HUES64 (cell line): ENCODE data around the gene NOS3.

Experiments
- H3K27ac ChIP-seq: 2 replicates; pipeline ENCODE4 v1.7.0; 2013; ENCODE audit warnings: low read depth, low read length, inconsistent platforms
- H3K27me3 ChIP-seq: 2 replicates; pipeline ENCODE4 v1.6.1; 2013; ENCODE audit warnings: mild to moderate bottlenecking, low read length; ENCODE audit not compliant: insufficient read depth
- H3K36me3 ChIP-seq: 2 replicates; pipeline ENCODE4 v1.6.1; 2013; ENCODE audit warnings: mild to moderate bottlenecking, low read length; ENCODE audit not compliant: insufficient read depth
- H3K4me1 ChIP-seq: 2 replicates; pipeline ENCODE4 v1.6.1; 2013; ENCODE audit warnings: mild to moderate bottlenecking, low read length, moderate library complexity; ENCODE audit not compliant: insufficient read depth
- H3K4me3 ChIP-seq: 2 replicates; pipeline ENCODE4 v1.5.1; 2013; ENCODE audit warnings: mild to moderate bottlenecking, low read length, moderate library complexity
- H3K9ac ChIP-seq: 2 replicates; pipeline ENCODE4 v1.6.1; 2013; ENCODE audit warnings: mild to moderate bottlenecking, low read depth, low read length
- H3K9me3 ChIP-seq: 2 replicates; pipeline ENCODE4 v1.6.1; 2013; ENCODE audit warnings: low read depth, low read length; ENCODE audit not compliant: insufficient read depth
- WGBS: fragments of 150-250, 120-280 bp; methylation state at CpG from one replicate; pipeline ENCODE4 v1.1.7; 2013; ENCODE audit warnings: missing lambda C conversion rate; 5-methylcytosine and 5-hydroxymethylcytosine counted together

Gene NOS3

DNA sequence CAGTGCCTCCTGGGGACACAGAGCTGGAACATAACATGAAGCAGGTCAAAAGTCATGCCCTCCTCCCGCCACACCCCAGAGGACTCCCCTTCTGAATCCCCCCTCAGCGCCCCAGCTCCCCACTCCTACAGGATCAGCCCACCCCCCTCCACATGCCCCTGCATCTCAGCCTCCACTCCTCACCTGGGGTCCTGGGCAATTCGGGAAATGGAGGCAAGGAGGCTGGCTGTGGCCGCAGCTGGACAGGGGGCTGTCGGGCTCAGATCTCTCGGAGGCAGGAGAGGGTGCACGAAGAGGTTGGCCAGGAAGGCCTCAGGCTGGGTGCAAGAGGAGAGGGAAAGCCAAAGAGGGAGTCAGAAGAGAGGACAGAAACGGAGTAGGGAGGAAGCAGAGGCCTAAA, 25.7 kb downstream of the NOS3 start:
- Histone ChIP-seq H3K27me3 (peaks cover 48% of the 10 kb centered on the region), H3K4me3 (no peak overlapping the region), H3K36me3 (no peaks in the 10 kb centered on the region), H3K27ac (no peak overlapping the region), H3K9me3 (no peaks in the 10 kb centered on the region), H3K9ac (no peak overlapping the region), H3K4me1 (peaks cover 22% of the 10 kb centered on the region)
- WGBS = 85% methylated on average over 8 of the region's 8 CpGs

DNA sequence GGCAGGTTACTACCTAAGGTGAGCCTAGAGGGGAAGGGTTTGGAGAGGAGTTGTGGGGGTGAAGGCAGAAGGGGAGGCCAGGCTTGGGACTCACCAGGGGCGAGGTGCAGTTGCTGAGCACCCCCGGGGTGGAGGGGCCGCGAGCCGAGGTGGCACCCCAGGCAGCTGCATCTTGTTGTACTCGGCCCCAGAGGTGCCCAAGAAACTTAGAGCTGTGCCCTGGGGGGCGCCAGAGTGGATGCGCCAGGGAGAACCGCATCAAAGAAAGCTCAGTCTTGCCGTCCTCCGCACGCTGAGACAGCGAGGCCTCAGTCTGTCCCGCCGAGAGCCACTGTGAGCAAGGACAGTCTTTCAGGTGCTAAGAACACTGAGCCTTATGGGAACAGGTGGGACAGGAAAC, 26.1 kb downstream of the NOS3 start:
- Histone ChIP-seq H3K9ac (no peak overlapping the region), H3K9me3 (no peaks in the 10 kb centered on the region), H3K27ac (no peak overlapping the region), H3K36me3 (no peaks in the 10 kb centered on the region), H3K4me3 (no peak overlapping the region), H3K27me3 (peaks cover 48% of the 10 kb centered on the region), H3K4me1 (peaks cover 22% of the 10 kb centered on the region)
- WGBS = 87% methylated on average over 15 of the region's 15 CpGs

DNA sequence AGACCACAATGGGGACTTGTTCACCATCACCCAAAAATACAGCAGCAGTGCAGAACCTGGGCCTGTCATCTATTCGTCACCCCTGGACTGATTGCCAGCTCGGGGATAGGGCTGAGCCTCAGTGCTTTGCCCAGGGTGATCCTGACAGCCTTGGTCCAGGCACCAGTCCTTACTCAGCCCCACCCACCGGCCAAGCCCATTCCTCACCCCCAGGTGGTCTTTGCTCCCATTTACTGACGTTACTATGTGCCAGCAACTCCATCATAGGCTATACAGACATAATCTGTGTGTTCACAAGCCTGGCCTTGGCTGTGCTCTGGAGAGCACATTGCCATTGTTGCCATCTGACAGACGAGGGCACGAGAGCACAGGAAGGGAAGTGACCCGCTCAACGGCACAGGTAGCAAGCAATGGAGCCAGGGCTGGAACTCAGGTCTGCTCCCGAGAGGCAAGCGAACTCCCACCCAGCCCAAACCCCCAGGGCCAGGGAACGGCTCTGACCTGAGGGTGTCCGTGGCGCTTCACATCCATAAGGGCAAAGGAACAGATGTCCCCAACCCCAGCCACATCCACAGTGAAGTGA, 26.6 kb downstream of the NOS3 start:
- WGBS = 75% methylated on average over 13 of the region's 13 CpGs
- H3K36me3 ChIP-seq = no peaks in the 10 kb centered on the region
- peaks cover 48% of the 10 kb centered on the region for H3K27me3 ChIP-seq
- H3K27ac ChIP-seq = no peak overlapping the region
- H3K9me3 ChIP-seq = no peaks in the 10 kb centered on the region
- H3K4me1 ChIP-seq = peaks cover 19% of the 10 kb centered on the region
- H3K4me3 ChIP-seq = peak overlapping the region; percentile 33
- H3K9ac ChIP-seq = no peak overlapping the region

DNA sequence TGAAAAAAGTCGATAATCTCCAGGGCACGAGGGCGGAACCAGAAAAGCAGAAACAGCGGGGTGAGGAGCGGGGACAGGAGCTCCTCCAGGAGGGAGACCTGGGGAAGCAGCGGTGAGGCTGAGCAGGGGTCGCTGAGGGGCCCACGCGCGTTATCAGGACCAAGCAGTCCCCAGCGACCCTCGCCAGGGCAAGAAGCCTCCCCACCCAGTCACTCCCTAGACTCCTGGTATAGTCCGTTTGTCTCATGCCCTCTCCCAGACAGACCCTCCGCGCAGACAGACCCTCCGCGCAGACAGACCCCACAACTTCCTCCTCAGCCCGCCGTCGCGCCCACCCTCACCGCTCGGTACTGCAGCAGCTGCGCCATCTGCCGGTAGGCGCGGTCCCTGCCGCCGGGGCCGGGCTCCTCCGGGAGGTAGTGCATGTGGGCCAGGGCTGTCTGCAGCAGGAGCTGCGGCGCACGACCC, 27.2 kb downstream of the NOS3 start:
- WGBS = 11% methylated on average over 34 of the region's 34 CpGs
- Histone ChIP-seq H3K9me3 (no peaks in the 10 kb centered on the region), H3K36me3 (no peaks in the 10 kb centered on the region), H3K27me3 (peaks cover 48% of the 10 kb centered on the region), H3K4me1 (peaks cover 15% of the 10 kb centered on the region), H3K27ac (no peak overlapping the region), H3K9ac (0 out of 2 replicates have a peak overlapping the region, but pooled peaks have one; percentile 35), H3K4me3 (peak overlapping the region; percentile 33)

DNA sequence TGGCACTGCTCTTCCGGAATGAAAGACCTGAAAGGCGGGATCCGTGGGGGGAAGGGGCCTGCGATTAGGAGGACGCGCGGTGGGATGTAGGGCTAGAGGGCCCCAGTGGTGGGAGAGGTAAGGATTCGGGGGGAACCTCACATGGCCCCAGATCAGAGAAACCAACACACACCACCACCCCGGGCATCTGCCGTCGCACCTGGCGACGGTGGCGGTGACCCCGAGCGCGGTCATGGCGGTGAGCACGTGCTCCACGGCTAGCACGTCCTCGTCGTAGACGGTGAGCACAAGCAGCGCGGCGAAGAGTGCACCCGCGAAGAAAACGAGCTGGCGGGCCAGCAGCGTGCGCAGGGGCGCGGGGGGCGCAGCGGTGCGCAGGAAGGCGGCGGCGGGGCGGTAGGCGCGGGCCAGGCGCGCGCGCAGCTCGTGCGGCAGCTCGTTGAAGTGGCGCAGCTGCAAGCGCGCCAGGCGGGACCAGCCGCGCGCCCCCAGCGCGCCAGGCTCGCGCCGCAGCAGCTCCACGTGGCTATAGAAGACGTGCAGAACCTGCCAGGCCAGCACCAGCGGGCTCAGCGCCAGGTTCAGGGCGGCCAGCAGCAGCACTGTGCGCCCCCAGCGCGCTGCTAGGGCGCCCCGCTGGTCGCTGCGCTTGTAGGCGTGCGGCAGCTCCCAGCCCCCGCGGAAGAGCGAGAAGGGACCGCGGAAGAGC, 27.8 kb downstream of the NOS3 start:
- Histone ChIP-seq H3K4me3 (peak overlapping the region; percentile 33), H3K27me3 (peaks cover 45% of the 10 kb centered on the region), H3K9me3 (no peaks in the 10 kb centered on the region), H3K36me3 (no peaks in the 10 kb centered on the region), H3K4me1 (peaks cover 13% of the 10 kb centered on the region), H3K9ac (peak overlapping the region; percentile 35; the same call in 1 of the 2 replicates), H3K27ac (no peak overlapping the region)
- WGBS = 2% methylated on average over 81 of the region's 82 CpGs

DNA sequence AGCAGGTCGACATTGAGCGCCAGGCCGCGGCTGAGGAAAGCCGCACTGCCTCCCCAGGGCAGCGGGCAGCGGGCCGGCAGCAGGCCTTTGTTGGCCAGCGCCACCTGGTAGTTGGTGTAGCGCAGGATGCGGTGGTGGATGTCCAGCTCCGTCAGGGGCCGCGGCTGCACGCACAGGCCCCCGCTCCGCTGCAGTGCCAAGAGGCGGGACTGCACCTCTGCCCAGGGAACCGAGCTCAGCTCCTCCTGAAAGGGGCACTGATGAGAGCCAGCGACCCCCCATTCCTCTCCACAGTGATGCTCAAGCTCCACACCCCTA, 28.3 kb downstream of the NOS3 start:
- Histone ChIP-seq H3K36me3 (no peaks in the 10 kb centered on the region), H3K4me1 (peaks cover 13% of the 10 kb centered on the region), H3K27ac (no peak overlapping the region), H3K9me3 (no peaks in the 10 kb centered on the region), H3K27me3 (peaks cover 45% of the 10 kb centered on the region), H3K4me3 (peak overlapping the region; percentile 33), H3K9ac (peak overlapping the region; percentile 35; the same call in 1 of the 2 replicates)
- 52% methylated on average over 20 of the region's 20 CpGs for WGBS

DNA sequence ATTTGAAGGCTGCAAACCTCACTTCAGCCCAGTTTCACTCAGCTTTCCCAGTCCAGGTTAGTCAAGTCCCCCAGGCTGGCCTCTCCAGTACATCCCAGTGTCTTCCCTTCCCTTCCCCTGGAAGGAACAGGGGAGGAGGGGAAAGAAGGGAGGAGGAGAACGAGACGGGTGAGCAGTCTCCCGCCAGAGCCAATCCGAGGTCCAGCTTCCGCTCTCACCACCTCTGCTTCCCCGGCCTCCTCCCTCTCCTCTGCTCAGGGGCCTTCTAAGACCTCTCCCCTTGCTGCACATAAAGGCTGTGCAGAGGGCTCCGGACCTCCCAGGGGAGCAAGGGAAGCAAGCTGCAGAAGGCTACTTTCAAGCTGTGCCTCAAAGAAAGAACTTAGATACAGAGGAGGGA, 29.4 kb downstream of the NOS3 start:
- Histone ChIP-seq H3K27me3 (peaks cover 45% of the 10 kb centered on the region), H3K9ac (peak overlapping the region; percentile 35; the same call in 1 of the 2 replicates), H3K27ac (no peak overlapping the region), H3K4me3 (no peak overlapping the region; the same call in 1 of the 2 replicates), H3K36me3 (no peaks in the 10 kb centered on the region), H3K4me1 (peaks cover 13% of the 10 kb centered on the region), H3K9me3 (no peaks in the 10 kb centered on the region)
- 37% methylated on average over 6 of the region's 7 CpGs for WGBS

DNA sequence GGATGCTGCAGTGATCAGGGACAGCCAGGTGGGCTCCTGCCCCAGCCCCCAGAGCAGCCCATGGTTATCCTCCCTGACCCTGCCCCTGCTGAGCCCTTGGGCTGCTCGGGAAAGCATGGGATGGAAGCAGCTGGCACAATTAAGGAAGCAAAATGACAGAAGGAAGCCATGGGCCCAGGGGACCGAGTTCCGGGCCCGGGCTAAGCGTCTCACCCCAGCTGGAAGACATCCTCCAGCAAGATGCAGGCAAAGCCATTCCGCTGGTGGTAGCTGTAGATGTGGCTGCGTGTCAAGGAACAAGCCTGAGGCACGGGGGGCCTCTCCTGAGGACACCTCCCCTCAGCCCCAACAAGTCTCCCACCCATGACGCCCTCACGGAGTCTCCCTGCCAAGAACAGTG, 32.4 kb downstream of the NOS3 start:
- Histone ChIP-seq H3K36me3 (no peaks in the 10 kb centered on the region), H3K27me3 (peaks cover 24% of the 10 kb centered on the region), H3K9me3 (no peaks in the 10 kb centered on the region), H3K9ac (no peak overlapping the region), H3K4me1 (peaks cover 27% of the 10 kb centered on the region), H3K27ac (no peak overlapping the region), H3K4me3 (no peak overlapping the region)
- WGBS = 94% methylated on average over 10 of the region's 10 CpGs

DNA sequence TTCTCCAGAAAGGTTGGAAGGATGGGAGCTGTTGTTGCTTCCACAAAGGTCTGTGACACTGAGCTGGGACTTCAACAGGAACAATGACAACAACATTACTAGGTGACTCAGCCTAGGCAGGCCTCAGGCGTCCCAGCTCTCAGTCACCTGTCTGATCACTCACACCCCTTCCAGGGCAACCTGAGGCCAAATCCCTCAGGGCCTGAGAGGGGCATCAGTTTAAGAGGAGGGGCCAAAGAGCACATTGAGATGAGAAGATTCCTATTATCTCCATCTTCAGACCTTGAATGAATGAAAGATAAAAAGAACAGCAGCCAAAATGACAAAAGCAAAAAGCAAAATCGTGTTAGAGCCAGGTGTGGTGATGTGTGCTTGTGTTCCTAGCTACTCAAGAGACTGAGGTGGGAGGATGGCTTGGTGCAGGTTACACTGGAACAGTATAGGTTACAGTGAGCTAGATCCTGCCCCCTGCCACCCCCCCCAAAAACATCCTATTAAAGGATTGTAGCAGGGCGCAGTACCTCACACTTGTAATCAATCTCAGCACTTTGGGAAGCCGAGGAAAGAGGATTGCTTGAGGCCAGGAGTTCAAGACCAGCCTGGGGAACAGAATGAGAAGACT, 33.7 kb downstream of the NOS3 start, which contains the start of gene ATG9B:
Gene ATG9B (minus strand): TSS at position 60 of the 622 bp plus-strand sequence. CDS start 71 bp downstream, outside the sequence.
- Histone ChIP-seq H3K4me3 (no peak within 1 kb of the TSS), H3K9ac (no peak within 1 kb of the TSS), H3K27ac (no peak within 1 kb of the TSS), H3K4me1 (peaks cover 31% of the 10 kb centered on the region), H3K36me3 (no peaks in the 10 kb centered on the region), H3K27me3 (peaks cover 11% of the 10 kb centered on the region), H3K9me3 (no peaks in the 10 kb centered on the region)
- WGBS = 74% methylated on average over 4 of the region's 4 CpGs

DNA sequence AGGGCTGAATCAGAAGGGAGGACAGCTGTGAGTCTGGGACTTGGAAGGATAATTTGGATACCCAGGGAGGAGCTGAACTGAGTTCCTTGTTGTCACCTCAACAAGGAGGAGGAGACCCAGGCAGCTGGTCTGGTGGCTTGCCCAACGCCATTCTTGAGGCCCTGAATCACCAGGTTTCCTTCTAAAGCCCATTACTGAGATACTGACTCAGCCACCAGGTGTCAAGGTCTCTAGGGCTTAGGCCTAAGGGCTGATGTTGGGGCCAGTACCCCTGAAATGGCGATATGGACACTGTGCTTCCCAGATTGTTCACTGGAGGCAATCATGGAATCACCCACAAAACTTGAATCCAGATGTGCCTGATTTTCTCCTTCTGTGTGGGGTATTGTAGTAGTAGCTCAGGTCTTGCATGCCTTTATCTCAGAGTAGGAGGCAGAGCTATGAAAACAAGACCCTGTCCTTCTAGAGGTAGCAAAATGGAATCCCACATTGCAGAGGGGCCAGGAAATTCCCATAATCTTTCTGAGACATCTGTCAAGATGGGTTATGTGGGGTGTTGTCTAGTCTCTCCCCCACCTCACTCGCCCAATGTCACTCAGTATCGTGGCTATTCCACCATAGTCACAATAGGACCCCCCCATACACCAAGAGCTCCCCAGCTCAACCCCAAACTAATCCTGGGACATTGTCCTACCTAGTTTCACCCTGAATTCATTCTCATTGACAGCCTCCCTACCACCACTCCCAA, 35.3 kb downstream of the NOS3 start:
- no peak overlapping the region for H3K27ac ChIP-seq
- H3K9ac ChIP-seq = no peak overlapping the region
- 89% methylated on average over 4 of the region's 4 CpGs for WGBS

More for the DNA sequence above, 35.3 kb downstream of the NOS3 start:
- H3K36me3 ChIP-seq = no peaks in the 10 kb centered on the region
- H3K4me1 ChIP-seq = peaks cover 18% of the 10 kb centered on the region
- H3K9me3 ChIP-seq = no peaks in the 10 kb centered on the region
- H3K4me3 ChIP-seq = no peak overlapping the region
- H3K27me3 ChIP-seq = no peaks in the 10 kb centered on the region; the same call in 1 of the 2 replicates
